ENCODE results near the gene CELF1. TPM values are rescaled to one million over a fixed set of nuclear protein-coding genes. Genes with fewer than 3 reads are reported as not detected.
A peak's percentile ranks its signal among the peaks of the same experiment; 100 is the strongest.

The CELF1 gene
- total and polyA plus RNA-seq, 3 donors from 2014 or later: 74.3 to 208 (median 193) TPM

- no peaks in the 10 kb centered on the region for H3K9me3 ChIP-seq
- 51 to 65% methylated on average over 7 to 14 of the region's 14 CpGs for WGBS, 2 donors
- no peak for TF ChIP-seq CTCF (IDR thresholded peaks at IDR 0.05)
- no peak for TF ChIP-seq POLR2A (IDR thresholded peaks at IDR 0.05)
These were observed 34.9 kb upstream of the CELF1 start for GRCh38 chr11:47587723-47588326.

GRCh38 chr11:47587039-47587716, 34.2 kb upstream of the CELF1 start:
- Histone ChIP-seq H3K36me3 (ENCODE audit: low read depth, missing control alignments) (no peaks in the 10 kb centered on the region), H3K27ac (no peak overlapping the region), H3K4me1 (peaks cover 4% of the 10 kb centered on the region), H3K27me3 (no peaks in the 10 kb centered on the region), H3K4me3 (no peak overlapping the region), H3K9me3 (no peaks in the 10 kb centered on the region)
- intact Hi-C loops (cut with DNase I; ENCODE audit: low total_unique reads): no loop called here
- no peak for DNase-seq
- WGBS, 2 donors: 62 to 69% methylated on average over 6 of the region's 6 CpGs
- TF ChIP-seq CTCF (IDR thresholded peaks at IDR 0.05) (no peak), POLR2A (IDR thresholded peaks at IDR 0.05) (no peak)

More at GRCh38 chr11:47587723-47588326, 34.9 kb upstream of the CELF1 start:
- H3K36me3 ChIP-seq (ENCODE audit: low read depth, missing control alignments): no peaks in the 10 kb centered on the region
- no peak overlapping the region for H3K27ac ChIP-seq
- no peak overlapping the region for H3K4me3 ChIP-seq
- peaks cover 4% of the 10 kb centered on the region for H3K4me1 ChIP-seq
- DNase-seq: peak; percentile 47
- intact Hi-C loops (cut with DNase I; ENCODE audit: low total_unique reads): no loop called here
- H3K27me3 ChIP-seq: no peaks in the 10 kb centered on the region

- WGBS, 2 donors: 64 to 75% methylated on average over 5 to 12 of the region's 12 CpGs
- H3K27me3 ChIP-seq: no peaks in the 10 kb centered on the region
- H3K4me1 ChIP-seq: peaks cover 4% of the 10 kb centered on the region
- TF ChIP-seq POLR2A (IDR thresholded peaks at IDR 0.05) (no peak), CTCF (IDR thresholded peaks at IDR 0.05) (no peak)
- H3K27ac ChIP-seq: peak within 1 kb of the TSS in 1 of 2 donors; percentile 20
- intact Hi-C loops (cut with DNase I; ENCODE audit: low total_unique reads): no loop called here
- no peaks in the 10 kb centered on the region for H3K9me3 ChIP-seq
- DNase-seq: no peak
- no peaks in the 10 kb centered on the region for H3K36me3 ChIP-seq (ENCODE audit: low read depth, missing control alignments)
- H3K4me3 ChIP-seq: no peak within 1 kb of the TSS
These were observed 33.3 kb upstream of the CELF1 start, which contains the start of gene FAM180B for GRCh38 chr11:47586098-47586855. TSS of gene FAM180B (plus strand) at chr11:47586678. CDS start at chr11:47586769, 91 bp downstream.

GRCh38 chr11:47583844-47584243, 30.9 kb upstream of the CELF1 start:
- H3K27me3 ChIP-seq: no peaks in the 10 kb centered on the region
- TF ChIP-seq CTCF (IDR thresholded peaks at IDR 0.05): no peak
- TF ChIP-seq POLR2A (IDR thresholded peaks at IDR 0.05): no peak

More at GRCh38 chr11:47583844-47584243, 30.9 kb upstream of the CELF1 start:
- WGBS, 2 donors: 67 to 76% methylated on average over 5 of the region's 5 CpGs
- no peak for DNase-seq
- no peaks in the 10 kb centered on the region for H3K36me3 ChIP-seq (ENCODE audit: low read depth, missing control alignments)
- intact Hi-C loops (cut with DNase I; ENCODE audit: low total_unique reads): no loop called here
- no peak overlapping the region for H3K27ac ChIP-seq
- H3K9me3 ChIP-seq: no peaks in the 10 kb centered on the region
- peaks cover 13% of the 10 kb centered on the region for H3K4me1 ChIP-seq
- H3K4me3 ChIP-seq: no peak overlapping the region
